Hepatic stellate cell (primary cell): Measurements from ENCODE around the gene PEX13.

Source experiments
- DNase-seq: peaks from one replicate; pipeline ENCODE4 v3.0.0; 2011; ENCODE audit warnings: low spot score

The PEX13 gene

DNA sequence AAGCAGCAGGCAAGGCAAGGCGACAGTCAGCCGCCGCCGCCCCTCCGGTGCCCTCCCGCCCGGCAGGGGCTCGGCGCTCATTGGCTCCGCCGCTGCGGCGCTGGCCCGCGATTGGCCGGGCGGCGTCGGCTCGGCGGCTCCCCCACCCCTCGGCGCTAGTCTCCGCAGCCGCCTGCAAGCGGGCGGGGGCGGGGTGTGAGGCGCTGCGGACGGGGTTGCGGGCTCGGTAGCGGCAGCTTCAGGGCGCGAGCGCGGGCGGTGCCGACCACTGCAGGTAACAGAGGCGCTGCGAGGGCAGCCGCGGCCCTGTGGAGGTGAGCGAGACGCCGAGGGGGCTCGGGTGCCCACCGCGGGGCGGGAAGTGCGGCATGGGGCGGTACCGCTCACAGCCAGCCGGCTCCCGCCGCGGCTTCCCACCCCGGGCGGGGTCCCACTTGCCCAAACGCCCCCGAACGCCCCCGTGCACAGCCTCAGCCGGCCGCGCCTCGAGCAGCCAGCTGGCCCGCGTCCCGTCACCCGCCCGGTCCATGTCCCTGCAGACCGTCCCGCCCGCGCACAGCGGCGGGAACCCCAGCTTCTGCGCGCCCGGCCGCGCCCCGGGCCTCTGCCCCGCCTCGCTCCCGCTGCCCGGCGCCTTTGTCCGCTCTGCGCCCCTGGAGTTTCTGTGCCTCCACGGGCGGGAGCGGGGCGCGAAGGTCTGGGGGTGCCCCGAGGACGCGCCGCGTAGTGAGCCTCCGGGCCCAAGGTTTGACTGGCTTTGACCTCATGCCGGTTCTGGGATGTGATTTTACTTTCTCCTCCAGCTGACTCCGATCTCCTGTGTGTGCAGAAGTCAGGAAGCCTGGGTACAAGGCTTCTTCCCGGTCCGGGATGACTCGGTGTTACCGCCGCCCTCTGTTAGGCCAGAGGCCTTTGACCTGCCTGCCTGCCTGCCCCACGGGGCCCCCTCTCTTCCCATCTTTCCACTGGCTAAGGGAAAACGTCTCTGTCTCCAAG is 48.5 kb downstream of the PEX13 start, which contains the start of gene SANBR:
Gene SANBR, plus strand, starts transcription at position 158 of the 996 bp plus-strand sequence. CDS start 4,480 bp downstream, outside the sequence.
- DNase-seq: peak; percentile 90

GRCh38 chr2:61074100-61074499 is 56.6 kb downstream of the PEX13 start:
- DNase-seq: no peak

- DNase-seq: no peak
Measured at GRCh38 chr2:61085883-61086282, 68.4 kb downstream of the PEX13 start.

- no peak for DNase-seq
Measured at GRCh38 chr2:61089797-61090196, 72.3 kb downstream of the PEX13 start.

DNA sequence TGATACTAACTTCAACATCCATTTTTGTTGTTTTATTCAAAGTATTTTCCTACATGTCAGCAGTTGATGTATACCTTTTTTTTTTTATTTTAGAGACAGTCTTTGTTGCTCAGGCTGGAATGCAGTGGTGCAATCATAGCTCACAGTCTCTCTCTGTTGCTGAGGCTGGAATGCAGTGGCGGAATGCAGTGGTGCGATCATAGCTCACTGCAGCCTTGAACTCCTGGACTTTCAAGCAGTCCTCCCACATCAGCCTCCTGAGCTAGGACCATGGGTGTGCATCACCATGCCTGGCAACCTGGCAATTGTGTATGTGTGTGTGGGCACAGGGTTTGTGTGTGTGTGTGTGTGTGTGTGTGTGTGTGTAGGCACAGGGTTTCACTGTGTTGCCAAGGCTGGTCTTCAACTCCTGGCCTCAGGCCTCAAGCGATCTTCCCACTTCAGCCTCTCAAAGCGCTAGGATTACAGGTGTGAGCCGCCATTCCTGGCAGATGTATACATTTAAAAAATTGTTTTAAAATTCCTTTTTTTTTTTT is 72.9 kb downstream of the PEX13 start:
- DNase-seq: no peak

DNA sequence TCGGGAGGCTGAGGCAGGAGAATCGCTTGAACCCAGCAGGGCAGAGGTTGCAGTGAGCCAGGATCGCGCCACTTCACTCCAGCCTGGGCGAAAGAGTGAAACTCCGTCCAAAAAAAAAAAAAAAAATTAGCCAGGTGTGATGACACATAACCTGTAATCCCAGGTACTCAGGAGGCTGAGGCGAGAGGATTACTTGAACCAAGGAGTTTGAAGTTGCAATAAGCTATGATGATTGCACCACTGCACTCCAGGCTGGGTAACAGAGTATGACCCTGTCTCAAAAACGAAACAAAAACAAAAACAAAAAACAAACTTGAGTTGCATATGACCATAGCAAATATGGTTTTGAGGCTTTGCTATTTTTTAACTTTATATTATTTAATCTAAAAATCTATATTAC is 74.0 kb downstream of the PEX13 start:
- no peak for DNase-seq

- no peak for DNase-seq
Measured at GRCh38 chr2:61096438-61096837, 78.9 kb downstream of the PEX13 start.

- DNase-seq: no peak
Measured at GRCh38 chr2:61100801-61101200, 83.3 kb downstream of the PEX13 start.
